Endothelial cell of coronary artery (primary cell): ENCODE data around the gene DTNBP1. TPM values are rescaled to one million over a fixed set of nuclear protein-coding genes. Genes with fewer than 3 reads are reported as not detected.

Experiments
- total RNA-seq: library from RNA; depleted of rRNA; stranded (reverse); fragments of >200 nt; gene quantifications from 2 replicates; pipeline ENCODE4 v1.2.3, GENCODE V29; 2014

DTNBP1 gene, protein sequence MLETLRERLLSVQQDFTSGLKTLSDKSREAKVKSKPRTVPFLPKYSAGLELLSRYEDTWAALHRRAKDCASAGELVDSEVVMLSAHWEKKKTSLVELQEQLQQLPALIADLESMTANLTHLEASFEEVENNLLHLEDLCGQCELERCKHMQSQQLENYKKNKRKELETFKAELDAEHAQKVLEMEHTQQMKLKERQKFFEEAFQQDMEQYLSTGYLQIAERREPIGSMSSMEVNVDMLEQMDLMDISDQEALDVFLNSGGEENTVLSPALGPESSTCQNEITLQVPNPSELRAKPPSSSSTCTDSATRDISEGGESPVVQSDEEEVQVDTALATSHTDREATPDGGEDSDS
- total RNA-seq, result 7.9 and 11.0 TPM in 2 replicates

DNA sequence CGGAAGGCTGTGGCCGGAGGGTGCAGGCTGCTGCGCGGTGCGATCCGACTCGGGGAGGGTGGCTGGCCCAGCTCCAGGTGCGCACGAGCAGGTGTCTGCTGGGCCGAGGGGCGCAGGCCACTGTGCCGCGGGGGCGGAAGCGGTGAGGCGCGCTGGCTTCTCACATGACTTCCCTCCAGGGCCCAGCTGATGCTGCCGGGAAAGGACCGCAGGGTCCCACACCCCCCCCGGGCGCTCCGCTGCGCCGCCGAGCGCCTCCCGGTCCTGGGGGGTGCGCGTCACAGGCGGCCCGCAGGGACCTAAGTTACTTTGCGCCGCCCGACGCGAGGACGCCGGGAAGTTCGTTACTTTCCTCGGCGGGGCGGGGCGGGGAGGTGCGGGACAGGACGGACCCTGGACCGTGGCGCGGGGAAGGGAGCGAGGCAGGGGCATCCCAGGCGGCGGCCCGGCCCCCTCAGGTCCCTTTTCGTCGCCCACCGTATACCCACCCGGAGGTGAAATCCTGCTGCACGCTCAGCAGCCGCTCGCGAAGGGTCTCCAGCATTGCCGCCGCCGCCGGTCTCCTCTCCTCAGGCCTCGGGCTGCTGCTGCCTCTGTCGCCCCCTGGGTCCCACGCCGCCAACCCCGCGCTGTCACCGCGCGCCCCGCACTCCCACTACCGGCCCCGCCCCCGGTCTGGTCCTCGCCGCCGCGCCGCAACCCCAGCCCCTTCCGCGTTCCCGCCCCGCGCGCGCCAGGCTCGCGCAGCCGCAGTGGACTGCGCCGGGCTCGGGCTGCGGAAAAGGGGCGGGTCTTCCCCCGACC, at the start of gene DTNBP1:
Gene DTNBP1, minus strand, starts transcription at position 703 of the 804 bp plus-strand sequence. Its CDS starts 159 bp downstream, at position 544.

